Common myeloid progenitor, CD34-positive (primary cell): Measurements from ENCODE around the gene RNH1.

Experiments used
- CTCF ChIA-PET: fragments of 350-600 bp; sonication (Branson Sonifier 250); formaldehyde crosslinking; loops from one replicate; lab custom pipeline; 2021; ENCODE audit warnings: antibody characterized with exemption; lab: Charles Lee
- POLR2A ChIA-PET: fragments of 350-600 bp; sonication (Branson Sonifier 250); formaldehyde crosslinking; loops from one replicate; lab custom pipeline; 2021; ENCODE audit warnings: antibody characterized with exemption; lab: Charles Lee
- DNase-seq, 3 donors: peaks; one replicate each; pipeline versions ENCODE4 v3.0.0 to v3.0.0-alpha.2; 2013
- H3K27ac ChIP-seq, 2 experiments: 1 replicate in 1 of 2; 2 replicates in 1 of 2; pipeline ENCODE4 v1.7.0; 2013; ENCODE audit warnings: inconsistent platforms in 2 of 2, low read length in 2 of 2, mild to moderate bottlenecking in 2 of 2, low read depth in 1 of 2, moderate library complexity in 1 of 2; ENCODE audit not compliant: severe bottlenecking in 2 of 2, insufficient read depth in 1 of 2, poor library complexity in 1 of 2
- H3K27me3 ChIP-seq, 5 experiments: replicated peaks in 2 of 5; 1 replicate in 3 of 5; 2 replicates in 2 of 5; pipeline versions ENCODE4 v1.6.1 to v1.7.0; 2013; ENCODE audit warnings: low read length in 4 of 5, mild to moderate bottlenecking in 2 of 5, moderate library complexity in 2 of 5, inconsistent platforms in 1 of 5; ENCODE audit not compliant: insufficient read depth in 5 of 5, control insufficient read depth in 4 of 5
- H3K36me3 ChIP-seq, 4 experiments: 1 replicate in 2 of 4; 2 replicates in 2 of 4; pipeline versions ENCODE4 v1.6.1 to v1.7.0; 2013; ENCODE audit warnings: low read length in 3 of 4, control low read depth in 1 of 4, mild to moderate bottlenecking in 1 of 4; ENCODE audit not compliant: control insufficient read depth in 4 of 4, insufficient read depth in 4 of 4
- H3K4me1 ChIP-seq, 4 experiments: 1 replicate in 3 of 4; 2 replicates in 1 of 4; pipeline versions ENCODE4 v1.6.1 to v1.7.1; 2013; ENCODE audit warnings: low read length in 3 of 4, mild to moderate bottlenecking in 3 of 4, control low read depth in 1 of 4, inconsistent platforms in 1 of 4, moderate library complexity in 1 of 4; ENCODE audit not compliant: control insufficient read depth in 4 of 4, insufficient read depth in 4 of 4; ENCODE audit errors: control extremely low read depth in 1 of 4
- H3K4me3 ChIP-seq, 7 experiments: 1 replicate in 4 of 7; 2 replicates in 3 of 7; pipeline versions ENCODE4 v1.5.1 to v1.7.0; 2013; ENCODE audit warnings: mild to moderate bottlenecking in 7 of 7, low read length in 6 of 7, moderate library complexity in 6 of 7, inconsistent platforms in 2 of 7, low read depth in 2 of 7, control low read depth in 1 of 7; ENCODE audit not compliant: insufficient read depth in 4 of 7, control insufficient read depth in 1 of 7; ENCODE audit errors: extremely low read depth in 1 of 7
- H3K9me3 ChIP-seq, 5 experiments: 1 replicate in 4 of 5; 2 replicates in 1 of 5; pipeline versions ENCODE4 v1.6.1 to v1.7.1; 2013; ENCODE audit warnings: low read length in 4 of 5, mild to moderate bottlenecking in 2 of 5, inconsistent platforms in 1 of 5, low read depth in 1 of 5, moderate library complexity in 1 of 5; ENCODE audit not compliant: control insufficient read depth in 4 of 5, insufficient read depth in 2 of 5; ENCODE audit errors: control extremely low read depth in 1 of 5
- WGBS: methylation state at CpG from one replicate; pipeline ENCODE4 v1.1.5; 2013; ENCODE audit not compliant: insufficient coverage; 5-methylcytosine and 5-hydroxymethylcytosine counted together

The RNH1 gene

GRCh38 chr11:454801-455565, 52.1 kb downstream of the RNH1 start:
- WGBS: 92% methylated on average over 13 of the region's 14 CpGs
- no peak overlapping the region for H3K4me3 ChIP-seq
- ChIA-PET POLR2A (no interaction called here), CTCF (no interaction called here)
- H3K9me3 ChIP-seq: no peaks in the 10 kb centered on the region
- DNase-seq: no peak
- peaks cover 0 to 52% (median 26%) of the 10 kb centered on the region in 4 experiments for H3K36me3 ChIP-seq
- H3K27me3 ChIP-seq: no peaks in the 10 kb centered on the region
- H3K4me1 ChIP-seq: peaks cover 5 to 40% (median 32%) of the 10 kb centered on the region in 4 experiments
- no peak overlapping the region for H3K27ac ChIP-seq

DNA sequence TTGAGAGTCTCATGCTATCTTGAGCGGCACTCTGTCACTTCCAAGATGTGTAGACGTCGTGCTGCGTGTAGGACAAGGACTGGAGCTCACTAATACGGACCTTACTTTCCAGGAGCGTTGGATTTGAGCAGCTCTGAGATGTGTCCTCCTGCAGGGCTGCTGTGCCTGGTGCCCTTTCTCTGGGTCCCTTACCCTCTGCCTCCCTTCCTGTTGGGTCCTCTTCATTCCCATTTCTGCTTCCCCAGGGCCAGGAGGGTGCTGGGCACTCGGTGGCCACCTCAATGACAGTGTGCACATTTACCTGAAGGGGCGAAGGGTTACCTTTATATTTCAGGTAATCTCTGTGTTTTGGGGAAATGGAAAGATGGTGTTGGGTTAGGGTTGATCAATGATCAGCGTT, 53.0 kb downstream of the RNH1 start:
- Histone ChIP-seq H3K27ac (no peak overlapping the region), H3K36me3 (peaks cover 0 to 47% (median 22%) of the 10 kb centered on the region in 4 experiments), H3K9me3 (no peaks in the 10 kb centered on the region), H3K27me3 (no peaks in the 10 kb centered on the region), H3K4me3 (no peak overlapping the region), H3K4me1 (peaks cover 5 to 45% (median 40%) of the 10 kb centered on the region in 4 experiments)
- WGBS: 97% methylated on average over 8 of the region's 9 CpGs
- CTCF ChIA-PET: no interaction called here
- no peak for DNase-seq
- POLR2A ChIA-PET: no interaction called here

DNA sequence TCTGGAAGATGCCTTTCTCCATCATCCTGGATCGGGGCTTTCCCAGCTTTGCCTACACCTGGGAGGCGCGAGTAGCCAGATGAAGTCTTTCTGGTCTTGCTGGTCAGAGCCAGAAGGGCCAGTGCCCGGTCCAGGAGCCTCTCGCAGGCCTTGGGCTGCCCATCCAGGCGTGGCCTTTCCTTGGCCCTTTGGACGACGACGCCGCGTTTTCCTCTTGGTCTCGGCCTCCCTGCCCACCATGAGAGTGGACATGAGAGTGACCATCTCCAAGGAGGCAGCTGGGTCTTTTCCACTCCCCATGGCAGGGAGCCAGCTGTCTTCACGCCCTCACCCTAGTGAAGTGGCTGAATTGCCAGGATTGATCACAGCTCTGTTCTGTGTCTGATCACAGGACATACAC, 53.5 kb downstream of the RNH1 start:
- Histone ChIP-seq H3K4me1 (peaks cover 5 to 50% (median 45%) of the 10 kb centered on the region in 4 experiments), H3K36me3 (peaks cover 0 to 45% (median 22%) of the 10 kb centered on the region in 4 experiments), H3K27me3 (no peaks in the 10 kb centered on the region), H3K4me3 (no peak overlapping the region), H3K9me3 (no peaks in the 10 kb centered on the region), H3K27ac (no peak overlapping the region)
- 97% methylated on average over 13 of the region's 13 CpGs for WGBS
- no peak for DNase-seq
- POLR2A ChIA-PET: no interaction called here
- CTCF ChIA-PET: no interaction called here

- Histone ChIP-seq H3K27me3 (no peaks in the 10 kb centered on the region), H3K9me3 (no peaks in the 10 kb centered on the region), H3K36me3 (peaks cover 0 to 45% (median 22%) of the 10 kb centered on the region in 4 experiments), H3K27ac (no peak overlapping the region), H3K4me1 (peaks cover 5 to 53% (median 49%) of the 10 kb centered on the region in 4 experiments), H3K4me3 (no peak overlapping the region)
- WGBS: 97% methylated on average over 19 of the region's 19 CpGs
- ChIA-PET POLR2A (no interaction called here), CTCF (interaction anchor here (1.0 to 6.8 kb wide), 2 partner anchors 47 to 90 kb away, joined by 3 to 46 read pairs; no protein-coding TSS in a partner anchor)
- DNase-seq: no peak
These were observed 54.0 kb downstream of the RNH1 start for GRCh38 chr11:452916-453527.

GRCh38 chr11:452203-452744, 54.8 kb downstream of the RNH1 start:
- WGBS: 91% methylated on average over 11 of the region's 12 CpGs
- peaks cover 2 to 48% (median 43%) of the 10 kb centered on the region in 4 experiments for H3K4me1 ChIP-seq
- no peak overlapping the region for H3K4me3 ChIP-seq
- H3K9me3 ChIP-seq: no peaks in the 10 kb centered on the region
- H3K27me3 ChIP-seq: no peaks in the 10 kb centered on the region
- H3K27ac ChIP-seq: no peak overlapping the region
- H3K36me3 ChIP-seq: peaks cover 0 to 45% (median 22%) of the 10 kb centered on the region in 4 experiments
- DNase-seq: no peak
- ChIA-PET POLR2A (no interaction called here), CTCF (interaction anchor here (1.0 to 6.8 kb wide), 5 partner anchors 21 to 89 kb away, joined by 3 to 46 read pairs (median 3); no protein-coding TSS in a partner anchor)

DNA sequence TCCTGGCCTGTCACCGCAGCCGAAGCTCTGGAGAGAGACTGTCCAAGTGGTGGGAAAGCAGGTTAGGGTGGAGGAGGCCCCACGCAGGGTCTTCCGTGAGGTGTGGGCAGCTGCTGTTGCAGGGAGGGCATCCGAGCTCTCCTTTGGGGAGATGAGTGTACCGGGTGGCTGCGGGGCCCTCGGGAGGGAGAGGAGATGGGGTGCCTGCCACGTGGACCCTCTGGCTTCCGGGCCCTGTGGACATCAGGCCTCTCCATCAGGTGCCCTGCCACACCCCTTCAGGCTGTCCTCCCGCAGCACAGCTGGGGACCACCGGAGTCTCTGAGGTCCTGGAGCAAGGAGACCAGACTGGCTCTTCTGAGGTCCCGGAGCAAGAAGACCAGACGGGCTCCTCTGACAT, 55.3 kb downstream of the RNH1 start:
- Histone ChIP-seq H3K4me1 (peaks cover 0 to 43% (median 37%) of the 10 kb centered on the region in 4 experiments), H3K4me3 (no peak overlapping the region), H3K27me3 (no peaks in the 10 kb centered on the region), H3K36me3 (peaks cover 0 to 41% (median 22%) of the 10 kb centered on the region in 4 experiments), H3K9me3 (no peaks in the 10 kb centered on the region), H3K27ac (no peak overlapping the region)
- WGBS: 98% methylated on average over 13 of the region's 14 CpGs
- POLR2A ChIA-PET: no interaction called here
- CTCF ChIA-PET: interaction anchor here (0.5 to 6.8 kb wide), 11 partner anchors 22 to 201 kb away, joined by 3 to 46 read pairs (median 4); no protein-coding TSS in a partner anchor
- DNase-seq: no peak
